ENCODE measurements around the gene EMP2.

EMP2 gene

GRCh38 chr16:10490141-10490540 is 90.3 kb downstream of the EMP2 start:
- Histone ChIP-seq H3K9me3 (ENCODE audit: severe bottlenecking) (peaks cover 23% of the 10 kb centered on the region), H3K4me3 (ENCODE audit: low read depth, low read length) (no peak overlapping the region), H3K36me3 (no peaks in the 10 kb centered on the region), H3K27me3 (ENCODE audit: insufficient read depth, low read depth, severe bottlenecking) (no peaks in the 10 kb centered on the region), H3K27ac (peak overlapping the region; percentile 76)
- no peak for TF ChIP-seq CTCF (IDR thresholded peaks at IDR 0.05; ENCODE audit: low read depth, low read length)
- DNase-seq: no peak

- no peak for DNase-seq
- no peaks in the 10 kb centered on the region for H3K36me3 ChIP-seq
- H3K9me3 ChIP-seq (ENCODE audit: severe bottlenecking): peaks cover 24% of the 10 kb centered on the region
- no peaks in the 10 kb centered on the region for H3K27me3 ChIP-seq (ENCODE audit: insufficient read depth, low read depth, severe bottlenecking)
- TF ChIP-seq CTCF (IDR thresholded peaks at IDR 0.05; ENCODE audit: low read depth, low read length): no peak
- H3K27ac ChIP-seq: no peak overlapping the region
- H3K4me3 ChIP-seq (ENCODE audit: low read depth, low read length): no peak overlapping the region
Measured at GRCh38 chr16:10485698-10486382, 94.6 kb downstream of the EMP2 start.

GRCh38 chr16:10485159-10485558 is 95.2 kb downstream of the EMP2 start:
- Histone ChIP-seq H3K36me3 (no peaks in the 10 kb centered on the region), H3K27me3 (ENCODE audit: insufficient read depth, low read depth, severe bottlenecking) (no peaks in the 10 kb centered on the region), H3K9me3 (ENCODE audit: severe bottlenecking) (peaks cover 24% of the 10 kb centered on the region), H3K27ac (no peak overlapping the region), H3K4me3 (ENCODE audit: low read depth, low read length) (no peak overlapping the region)
- no peak for DNase-seq
- no peak for TF ChIP-seq CTCF (IDR thresholded peaks at IDR 0.05; ENCODE audit: low read depth, low read length)

GRCh38 chr16:10480151-10480550 is 100.2 kb downstream of the EMP2 start:
- Histone ChIP-seq H3K4me3 (ENCODE audit: low read depth, low read length) (no peak overlapping the region), H3K27me3 (ENCODE audit: insufficient read depth, low read depth, severe bottlenecking) (no peaks in the 10 kb centered on the region), H3K9me3 (ENCODE audit: severe bottlenecking) (peaks cover 5% of the 10 kb centered on the region), H3K27ac (no peak overlapping the region), H3K36me3 (no peaks in the 10 kb centered on the region)
- no peak for DNase-seq
- no peak for TF ChIP-seq CTCF (IDR thresholded peaks at IDR 0.05; ENCODE audit: low read depth, low read length)

Data from WERI-Rb-1 (cell line).